CD14-positive monocyte (primary cell): Measurements from ENCODE around the gene VARS2. TPM values are rescaled to one million over a fixed set of nuclear protein-coding genes. Genes with fewer than 3 reads are reported as not detected.

Experiments used
- DNase-seq, 3 donors: peaks; one replicate each; pipeline ENCODE4 v3.0.0-alpha.2; 2011 to 2022
- H2AFZ ChIP-seq: 2 replicates; pipeline ENCODE4 v1.6.0; 2012; ENCODE audit warnings: mild to moderate bottlenecking, low read depth, low read length, inconsistent platforms; ENCODE audit not compliant: insufficient read depth, poor library complexity, severe bottlenecking
- H3K27ac ChIP-seq, 2 donors: 1 replicate in 1 of 2; 2 replicates in 1 of 2; pipeline ENCODE4 v1.5.1; 2012 to 2013; ENCODE audit warnings: low read length in 2 of 2, control low read depth in 1 of 2, inconsistent platforms in 1 of 2, low read depth in 1 of 2, mild to moderate bottlenecking in 1 of 2
- H3K27me3 ChIP-seq, 2 donors: one replicate each; pipeline versions ENCODE4 v1.6.0 to v1.6.1; 2011 to 2013; ENCODE audit warnings: low read length in 2 of 2; ENCODE audit not compliant: control insufficient read depth in 2 of 2, insufficient read depth in 2 of 2
- H3K36me3 ChIP-seq, 2 donors: replicated peaks in 1 of 2; 1 replicate in 1 of 2; 2 replicates in 1 of 2; pipeline versions ENCODE4 v1.5.1 to v1.6.1; 2012 to 2013; ENCODE audit warnings: low read length in 2 of 2, control low read depth in 1 of 2, inconsistent platforms in 1 of 2, mild to moderate bottlenecking in 1 of 2; ENCODE audit not compliant: insufficient read depth in 2 of 2, control insufficient read depth in 1 of 2
- H3K4me1 ChIP-seq, 2 donors: 1 replicate in 1 of 2; 2 replicates in 1 of 2; pipeline versions ENCODE4 v1.5.1 to v1.6.1; 2012 to 2013; ENCODE audit warnings: low read length in 2 of 2, control low read depth in 1 of 2, inconsistent platforms in 1 of 2, mild to moderate bottlenecking in 1 of 2, moderate library complexity in 1 of 2; ENCODE audit not compliant: insufficient read depth in 2 of 2, control insufficient read depth in 1 of 2
- H3K4me2 ChIP-seq: replicated peaks from 2 replicates; pipeline ENCODE3; 2012; ENCODE audit warnings: low read length, moderate library complexity, mild to moderate bottlenecking; ENCODE audit not compliant: poor library complexity, severe bottlenecking; ENCODE audit errors: extremely low read depth
- H3K4me3 ChIP-seq, 3 experiments: fragments of 200-600 bp in 1 of 3; sonication (generic) in 1 of 3; replicated peaks in 1 of 3; 1 replicate in 2 of 3; 2 replicates in 1 of 3; pipeline ENCODE4 v1.5.1; 2011 to 2013; ENCODE audit warnings: low read length in 3 of 3, mild to moderate bottlenecking in 3 of 3, control low read depth in 2 of 3, low read depth in 2 of 3, inconsistent platforms in 1 of 3, moderate library complexity in 1 of 3
- H3K79me2 ChIP-seq: 2 replicates; pipeline ENCODE4 v1.6.0; 2012; ENCODE audit warnings: mild to moderate bottlenecking, control low read depth, inconsistent platforms, low read length, moderate library complexity; ENCODE audit not compliant: insufficient read depth
- H3K9ac ChIP-seq: 2 replicates; pipeline ENCODE4 v1.6.0; 2017; ENCODE audit warnings: low read length, mild to moderate bottlenecking; ENCODE audit not compliant: insufficient read depth, poor library complexity, severe bottlenecking
- H3K9me3 ChIP-seq, 2 donors: replicated peaks in 1 of 2; 1 replicate in 1 of 2; 2 replicates in 1 of 2; pipeline versions ENCODE4 v1.5.1 to v1.6.1; 2012 to 2013; ENCODE audit warnings: low read length in 2 of 2, control low read depth in 1 of 2; ENCODE audit not compliant: control insufficient read depth in 1 of 2, insufficient read depth in 1 of 2
- H4K20me1 ChIP-seq: 2 replicates; pipeline ENCODE4 v1.6.0; 2012; ENCODE audit warnings: mild to moderate bottlenecking, low read length, control low read depth, moderate library complexity; ENCODE audit not compliant: insufficient read depth
- H3K27ac Mint-ChIP-seq, 7 donors: one replicate each; pipeline ENCODE4 v1.8.0; 2020; ENCODE audit warnings: mild to moderate bottlenecking in 7 of 7, mixed read lengths in 7 of 7, moderate library complexity in 6 of 7, inconsistent platforms in 2 of 7
- H3K27me3 Mint-ChIP-seq, 3 donors: one replicate each; pipeline ENCODE4 v1.8.0; 2021 to 2022; ENCODE audit warnings: low read depth in 3 of 3, mild to moderate bottlenecking in 3 of 3, mixed read lengths in 3 of 3, moderate library complexity in 3 of 3, inconsistent platforms in 1 of 3
- H3K36me3 Mint-ChIP-seq, 2 donors: one replicate each; pipeline ENCODE4 v1.8.0; 2020; ENCODE audit warnings: mixed read lengths in 2 of 2, inconsistent platforms in 1 of 2, mild to moderate bottlenecking in 1 of 2
- H3K4me1 Mint-ChIP-seq: one replicate; pipeline ENCODE4 v1.8.0; 2020; ENCODE audit warnings: mild to moderate bottlenecking, mixed read lengths
- H3K4me3 Mint-ChIP-seq, 2 donors: one replicate each; pipeline ENCODE4 v1.8.0; 2020; ENCODE audit warnings: mild to moderate bottlenecking in 2 of 2, mixed read lengths in 2 of 2, moderate library complexity in 1 of 2
- H3K9me3 Mint-ChIP-seq, 7 donors: one replicate each; pipeline ENCODE4 v1.8.0; 2020 to 2022; ENCODE audit warnings: mixed read lengths in 7 of 7, mild to moderate bottlenecking in 6 of 7, moderate library complexity in 6 of 7, inconsistent platforms in 2 of 7
- CTCF ChIP-seq: fragments of 200-600 bp; IDR thresholded peaks from one replicate; pipeline ENCODE4 v1.8.0; 2022; ENCODE audit warnings: antibody characterized with exemption, mild to moderate bottlenecking
- WGBS: methylation state at CpG from one replicate; pipeline ENCODE4 v1.1.5; 2013; ENCODE audit warnings: missing lambda C conversion rate; ENCODE audit not compliant: insufficient coverage; 5-methylcytosine and 5-hydroxymethylcytosine counted together
- intact Hi-C, 2 donors: fragments of 100-400 bp; cut with micrococcal nuclease; formaldehyde crosslinking; loops; one replicate each; pipeline versions ENCODE4 v1.15.0 to v1.15.1; 2023
- polyA plus RNA-seq, 3 donors: library from polyadenylated mRNA; depleted of rRNA in 1 of 3; unstranded in 2 of 3; stranded (reverse) in 1 of 3; fragments of 300-500 nt in 2 of 3; fragments of >200 nt in 1 of 3; fragmentation: Illumina TruSeq in 2 of 3; gene quantifications; 1 replicate in 2 of 3; 2 replicates in 1 of 3; pipeline ENCODE4 v1.2.3, GENCODE V29; 2012 to 2021

The VARS2 gene
- polyA plus RNA-seq, 3 donors = 7.6 to 15.5 (median 8.1) TPM

DNA sequence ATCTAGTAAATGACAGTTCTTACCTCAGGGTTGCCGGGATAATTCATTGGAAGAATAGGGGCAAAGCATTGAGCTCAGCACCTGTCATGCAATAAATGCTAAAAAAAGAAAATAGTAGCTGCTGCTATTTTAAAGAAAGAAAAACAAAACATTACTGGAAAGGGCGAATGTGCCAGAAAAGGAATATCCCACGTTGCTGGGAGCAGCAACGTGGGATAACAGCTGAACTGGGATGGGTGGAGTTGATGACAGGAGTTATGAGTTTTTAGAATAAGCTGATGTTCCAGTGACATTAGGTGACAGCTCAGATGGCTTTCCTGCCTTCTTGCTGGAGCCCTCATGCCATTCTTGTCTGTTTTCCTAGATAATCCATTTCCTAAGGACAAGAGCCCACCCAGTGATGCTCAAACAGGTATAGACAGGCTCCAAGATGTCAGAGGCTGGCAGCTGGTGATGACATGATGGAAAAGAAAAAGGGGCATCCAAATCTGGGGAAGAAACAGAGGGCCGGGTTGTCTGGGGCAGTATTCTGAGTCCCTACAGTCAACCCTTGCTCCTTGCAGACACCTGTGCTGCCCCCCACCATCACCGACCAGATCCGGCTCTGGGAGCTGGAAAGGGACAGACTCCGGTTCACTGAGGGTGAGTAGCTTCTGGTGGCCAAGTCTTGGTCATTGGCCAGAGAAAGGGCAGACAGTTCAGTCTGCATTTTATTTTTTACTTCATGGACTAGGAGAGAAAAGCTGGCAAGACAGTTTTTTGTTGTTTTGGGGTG lies 1.1 kb upstream of the VARS2 start:
- H3K9me3 Mint-ChIP-seq = no peaks in the 10 kb centered on the region
- TF ChIP-seq CTCF = no peak
- H3K27ac Mint-ChIP-seq = no peak overlapping the region
- no peak overlapping the region for H3K9ac ChIP-seq
- H3K4me1 ChIP-seq = peaks cover 22 to 35% of the 10 kb centered on the region in 2 donors
- H3K79me2 ChIP-seq = peaks cover 14% of the 10 kb centered on the region
- WGBS = 94% methylated on average over 4 of the region's 8 CpGs
- H3K27ac ChIP-seq = no peak overlapping the region
- H3K4me1 Mint-ChIP-seq = peaks cover 36% of the 10 kb centered on the region
- no peak for DNase-seq
- intact Hi-C loops = loop anchor here in 1 of 2 donors (10.0 kb wide), 1 partner anchor 172 kb away; no protein-coding TSS in a partner anchor
- H3K36me3 Mint-ChIP-seq = peaks cover 44 to 48% of the 10 kb centered on the region in 2 donors
- no peak overlapping the region for H3K4me3 Mint-ChIP-seq
- H3K9me3 ChIP-seq = no peaks in the 10 kb centered on the region
- H3K4me3 ChIP-seq = no peak overlapping the region
- no peak overlapping the region for H3K4me2 ChIP-seq
- no peaks in the 10 kb centered on the region for H3K27me3 ChIP-seq
- H3K27me3 Mint-ChIP-seq = no peaks in the 10 kb centered on the region
- H2AFZ ChIP-seq = no peak overlapping the region
- H3K36me3 ChIP-seq = peaks cover 32 to 51% of the 10 kb centered on the region in 2 donors
- no peaks in the 10 kb centered on the region for H4K20me1 ChIP-seq

- Histone ChIP-seq H3K36me3 (peaks cover 35 to 59% of the 10 kb centered on the region in 2 donors), H3K79me2 (peaks cover 7% of the 10 kb centered on the region), H3K4me1 (peaks cover 17 to 28% of the 10 kb centered on the region in 2 donors), H4K20me1 (no peaks in the 10 kb centered on the region), H3K27me3 (no peaks in the 10 kb centered on the region), H3K4me2 (peak overlapping the region; percentile 98), H3K9me3 (no peaks in the 10 kb centered on the region), H3K4me3 (peak overlapping the region; percentile 62 to 90 (median 64)), H3K27ac (no peak overlapping the region), H3K9ac (peak overlapping the region; percentile 74), H2AFZ (peak overlapping the region; percentile 96)
- H3K9me3 Mint-ChIP-seq = no peaks in the 10 kb centered on the region
- no peak for TF ChIP-seq CTCF
- H3K27me3 Mint-ChIP-seq = no peaks in the 10 kb centered on the region
- H3K27ac Mint-ChIP-seq = peak overlapping the region in 5 of 7 donors; percentile 55 to 87 (median 68)
- peaks cover 28% of the 10 kb centered on the region for H3K4me1 Mint-ChIP-seq
- peak overlapping the region; percentile 94 to 96 for H3K4me3 Mint-ChIP-seq
- intact Hi-C loops = loop anchor here in 1 of 2 donors (10.0 kb wide), 1 partner anchor 171 kb away; no protein-coding TSS in a partner anchor
- 28% methylated on average over 30 of the region's 31 CpGs for WGBS
- peaks cover 49 to 56% of the 10 kb centered on the region in 2 donors for H3K36me3 Mint-ChIP-seq
- no peak for DNase-seq
Measured at GRCh38 chr6:30913721-30914075, 340 bp upstream of the VARS2 start.
